CD4-positive, alpha-beta T cell treated with Interleukin-10 for 1 hour (primary cell): ENCODE measurements around the gene ELOVL2.

Source experiments
- DNase-seq: peaks from one replicate; pipeline ENCODE4 v3.0.0-alpha.2; 2020

The ELOVL2 gene

GRCh38 chr6:10976571-10976970 lies 67.5 kb downstream of the ELOVL2 start:
- no peak for DNase-seq

GRCh38 chr6:10972196-10972595 lies 71.9 kb downstream of the ELOVL2 start:
- DNase-seq = no peak

GRCh38 chr6:10970731-10971130 lies 73.4 kb downstream of the ELOVL2 start:
- DNase-seq = no peak

GRCh38 chr6:10968776-10969175 lies 75.3 kb downstream of the ELOVL2 start:
- no peak for DNase-seq

GRCh38 chr6:10964684-10965083 lies 79.4 kb downstream of the ELOVL2 start:
- no peak for DNase-seq

- DNase-seq = no peak
Measured at GRCh38 chr6:10963113-10963512, 81.0 kb downstream of the ELOVL2 start.

- no peak for DNase-seq
Measured at GRCh38 chr6:10962673-10963072, 81.4 kb downstream of the ELOVL2 start.

GRCh38 chr6:10961837-10962236 lies 82.3 kb downstream of the ELOVL2 start:
- no peak for DNase-seq

GRCh38 chr6:10960171-10960570 lies 83.9 kb downstream of the ELOVL2 start:
- no peak for DNase-seq

GRCh38 chr6:10957414-10957886 lies 86.7 kb downstream of the ELOVL2 start:
- DNase-seq = no peak

- DNase-seq = no peak
Measured at GRCh38 chr6:10956776-10957175, 87.3 kb downstream of the ELOVL2 start.

- peak; percentile 46 for DNase-seq
Measured at GRCh38 chr6:10954590-10955010, 89.5 kb downstream of the ELOVL2 start.

GRCh38 chr6:10951675-10952282 lies 92.3 kb downstream of the ELOVL2 start:
- DNase-seq = no peak

GRCh38 chr6:10949579-10950490 lies 94.3 kb downstream of the ELOVL2 start:
- DNase-seq = no peak

GRCh38 chr6:10947966-10948365 lies 96.1 kb downstream of the ELOVL2 start:
- DNase-seq = no peak

GRCh38 chr6:10945845-10946244 lies 98.3 kb downstream of the ELOVL2 start:
- DNase-seq = no peak

- no peak for DNase-seq
Measured at GRCh38 chr6:10939840-10940239, 104.3 kb downstream of the ELOVL2 start.

- DNase-seq = no peak
Measured at GRCh38 chr6:10933126-10933525, 111.0 kb downstream of the ELOVL2 start.
